CMK (cell line): Measurements from ENCODE around the gene TAS2R3.
"Not testable (repeated sequence)": the region's sequence is repeated elsewhere in the genome, so short reads cannot be mapped to it uniquely, and the experiment has no call there.

Experiments
- DNase-seq: peaks from one replicate; pipeline ENCODE4 v3.0.0-alpha.2; 2010; ENCODE audit warnings: low read depth

The TAS2R3 gene

GRCh38 chr7:141763797-141764196 lies at the start of gene TAS2R3:
TSS of gene TAS2R3 (plus strand) at chr7:141764097. CDS start at chr7:141764159, 62 bp downstream.
- no peak for DNase-seq

DNA sequence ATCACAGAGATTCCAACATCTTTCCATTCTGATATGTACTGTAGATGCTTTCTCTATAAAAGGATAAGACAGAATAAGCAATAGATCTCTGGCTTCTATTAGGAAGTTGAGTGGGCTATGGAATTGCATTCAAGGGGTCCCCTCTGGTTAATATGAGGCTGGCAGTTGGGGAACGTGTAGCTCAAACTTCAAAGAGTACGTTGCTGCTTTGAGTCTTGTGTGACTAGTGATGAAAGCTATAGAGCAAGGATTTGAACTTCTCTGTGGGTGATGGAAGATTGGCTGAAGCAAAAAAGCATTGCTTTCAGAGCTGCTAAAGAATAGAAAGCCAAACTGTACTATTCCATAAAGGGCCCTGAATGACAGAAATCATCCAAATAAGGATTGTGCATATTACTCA lies 49.3 kb upstream of the TAS2R3 start:
- DNase-seq, result no peak

DNA sequence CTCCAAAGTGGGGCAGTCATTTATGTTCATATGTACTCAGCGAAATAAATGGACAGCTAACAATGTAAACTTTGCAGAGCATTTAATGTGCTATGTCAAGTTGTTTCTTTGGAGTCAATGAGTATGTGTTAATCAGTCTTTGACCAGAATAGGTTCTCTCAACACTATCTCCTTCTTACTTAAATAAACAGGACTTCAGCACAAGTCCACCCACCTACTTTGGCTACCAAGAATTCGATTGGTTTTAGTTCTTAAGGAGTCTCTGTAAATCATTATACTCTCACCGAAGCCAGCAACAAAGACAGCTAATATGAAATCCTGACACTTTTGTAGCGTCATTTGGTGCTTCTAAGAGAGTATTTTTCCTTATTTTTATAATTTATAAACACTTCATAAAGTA lies 48.9 kb upstream of the TAS2R3 start:
- DNase-seq, result no peak

- DNase-seq, result no peak
These were observed 47.9 kb upstream of the TAS2R3 start for GRCh38 chr7:141715794-141716689.

GRCh38 chr7:141717450-141717849 lies 46.4 kb upstream of the TAS2R3 start:
- no peak for DNase-seq

GRCh38 chr7:141722529-141722928 lies 41.4 kb upstream of the TAS2R3 start:
- DNase-seq, result no peak

GRCh38 chr7:141729020-141729419 lies 34.9 kb upstream of the TAS2R3 start:
- DNase-seq, result no peak

- no peak for DNase-seq
These were observed 32.3 kb upstream of the TAS2R3 start for GRCh38 chr7:141731476-141732149.

- DNase-seq, result no peak
These were observed 26.6 kb upstream of the TAS2R3 start for GRCh38 chr7:141737118-141737835.

- DNase-seq, result peak; percentile 79
These were observed 25.9 kb upstream of the TAS2R3 start, which contains the start of gene SSBP1 for GRCh38 chr7:141737836-141738591. TSS of gene SSBP1 (plus strand) at chr7:141738358. CDS start at chr7:141739167, 809 bp downstream.

- no peak for DNase-seq
These were observed 25.3 kb upstream of the TAS2R3 start for GRCh38 chr7:141738592-141739013.

GRCh38 chr7:141739250-141739649 lies 24.6 kb upstream of the TAS2R3 start:
- DNase-seq, result no peak

DNA sequence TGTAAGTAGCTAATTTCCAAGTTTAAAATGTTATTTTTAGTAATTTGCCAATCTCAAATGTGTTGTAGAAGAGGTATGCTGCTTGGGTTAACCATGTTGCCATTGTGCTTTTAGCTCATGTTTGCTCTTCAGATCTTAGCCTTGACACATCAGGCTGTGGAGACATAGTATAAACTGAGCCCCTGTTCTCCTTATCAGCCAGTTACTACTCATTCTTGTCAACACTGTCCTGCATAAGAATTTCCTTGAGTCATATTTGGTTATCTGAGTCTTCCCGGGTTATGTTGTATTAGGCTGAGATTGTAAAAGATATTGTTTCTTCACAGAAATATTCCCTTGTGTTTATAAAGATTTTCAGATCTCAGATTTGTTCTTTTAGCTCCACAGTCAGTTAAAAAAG lies 21.7 kb upstream of the TAS2R3 start:
- DNase-seq, result no peak

DNA sequence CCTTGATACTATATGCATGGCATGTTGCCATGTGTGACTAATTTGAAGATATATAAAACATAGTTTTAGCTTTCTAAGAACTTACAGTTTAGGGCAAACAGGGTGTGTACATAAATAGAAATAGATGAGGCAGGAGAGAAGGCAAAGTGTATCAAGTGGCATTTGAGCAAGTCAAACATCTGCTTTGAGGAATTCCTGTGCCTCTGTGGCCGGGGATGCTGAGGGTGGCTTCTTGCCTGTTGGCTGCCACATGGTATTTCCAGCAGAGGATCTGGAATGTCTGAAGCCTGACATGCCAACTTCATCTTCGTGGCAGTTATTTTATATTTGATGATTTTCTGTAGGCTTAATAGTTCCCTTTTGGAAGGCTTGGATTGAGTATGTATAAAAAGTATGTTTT lies 19.8 kb upstream of the TAS2R3 start:
- no peak for DNase-seq

GRCh38 chr7:141748396-141748795 lies 15.5 kb upstream of the TAS2R3 start:
- DNase-seq, result no peak

DNA sequence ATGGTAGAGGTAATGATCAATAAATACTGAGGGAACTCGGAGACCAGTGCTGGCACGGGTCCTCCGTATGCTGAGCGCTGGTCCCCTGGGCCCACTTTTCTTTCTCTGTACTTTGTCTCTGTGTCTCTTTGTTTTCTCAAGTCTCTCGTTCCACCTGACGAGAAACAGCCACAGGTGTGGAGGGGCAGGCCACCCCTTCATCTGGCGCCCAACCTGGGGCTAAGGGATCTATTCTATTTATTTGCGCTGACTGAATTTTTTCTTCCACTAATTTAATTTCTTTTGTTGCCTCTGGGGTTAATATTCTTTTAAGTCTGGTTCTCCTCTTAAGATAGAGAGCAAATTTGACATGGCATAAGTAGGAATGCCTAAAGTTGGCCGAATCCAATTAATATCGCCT lies 12.0 kb upstream of the TAS2R3 start:
- not testable (repeated sequence) for DNase-seq

GRCh38 chr7:141752634-141753033 lies 11.3 kb upstream of the TAS2R3 start:
- no peak for DNase-seq

DNA sequence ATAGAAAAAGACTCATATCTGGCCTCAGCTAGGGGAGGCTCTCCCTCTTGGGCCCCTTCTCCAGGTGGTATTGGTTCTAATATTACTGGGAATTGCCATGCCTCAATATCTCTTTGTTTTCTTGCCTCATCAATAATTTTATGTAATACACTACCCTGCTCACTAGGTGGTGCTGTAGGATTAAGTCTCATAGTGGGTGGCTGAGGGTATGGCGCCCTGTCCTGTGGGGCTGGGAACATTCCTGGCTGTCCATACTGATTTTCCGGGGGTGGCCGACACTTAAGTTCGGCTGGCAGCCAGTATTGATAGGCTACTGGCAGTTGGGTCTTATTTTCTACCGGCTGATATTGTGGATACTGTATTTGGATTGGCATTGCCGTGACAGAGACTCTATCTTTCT lies 9.0 kb upstream of the TAS2R3 start:
- DNase-seq, result no peak

DNA sequence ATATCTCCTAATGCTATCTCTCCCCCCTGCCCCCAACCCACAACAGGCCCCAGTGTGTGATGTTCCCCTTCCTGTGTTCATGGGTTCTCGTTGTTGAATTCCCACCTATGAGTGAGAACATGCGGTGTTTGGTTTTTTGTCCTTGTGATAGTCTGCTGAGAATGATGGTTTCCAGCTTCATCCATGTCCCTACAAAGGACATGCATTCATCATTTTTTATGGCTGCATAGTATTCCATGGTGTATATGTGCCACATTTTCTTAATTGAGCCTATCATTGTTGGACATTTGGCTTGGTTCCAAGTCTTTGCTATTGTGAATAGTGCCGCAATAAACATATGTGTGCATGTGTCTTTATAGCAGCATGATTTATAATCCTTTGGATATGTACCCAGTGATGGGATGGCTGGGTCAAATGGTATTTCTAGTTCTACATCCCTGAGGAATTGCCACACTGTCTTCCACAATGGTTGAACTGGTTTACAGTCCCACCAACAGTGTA lies 6.2 kb downstream of the TAS2R3 start:
- DNase-seq, result not testable (repeated sequence)

DNA sequence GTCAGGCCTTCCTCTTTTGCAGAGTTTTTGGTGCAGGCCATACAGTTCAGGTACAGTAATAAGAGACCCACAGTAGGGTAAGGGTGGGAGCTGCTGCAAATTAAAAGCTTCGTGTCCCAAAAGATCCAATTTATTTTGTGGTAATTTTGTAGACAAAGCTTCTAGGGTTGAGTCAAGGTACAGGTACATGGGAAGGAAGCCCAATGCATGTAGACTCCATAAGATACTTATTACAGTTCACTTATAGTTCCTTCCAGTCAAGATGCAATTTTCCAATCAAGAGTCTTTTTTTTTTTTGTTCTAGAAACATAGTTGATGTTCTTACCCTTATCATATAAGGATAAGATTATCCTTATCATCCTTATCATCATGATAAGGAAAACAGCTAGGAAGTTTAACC lies 12.5 kb downstream of the TAS2R3 start, which contains the start of gene TAS2R4:
TSS of gene TAS2R4 (plus strand) at position 301 of the 400 bp plus-strand sequence. CDS start 1,815 bp downstream, outside the sequence.
- no peak for DNase-seq
